K562 (cell line): ENCODE measurements around the gene PTP4A2. TPM values are rescaled to one million over a fixed set of nuclear protein-coding genes. Genes with fewer than 3 reads are reported as not detected.

Experiments
- NKRF ChIP-seq: fragments of 450-650 bp; IDR thresholded peaks from 2 replicates; pipeline ENCODE4 v1.6.1; 2016; ENCODE audit warnings: borderline replicate concordance
- RERE ChIP-seq: sonication (generic); formaldehyde crosslinking; IDR thresholded peaks from 2 replicates; pipeline ENCODE4 v1.8.0; 2023; ENCODE audit warnings: missing genetic modification reagents, mild to moderate bottlenecking, borderline replicate concordance
- ZBTB43 ChIP-seq: sonication (generic); formaldehyde crosslinking; IDR thresholded peaks from 2 replicates; pipeline ENCODE4 v1.8.0; 2023; ENCODE audit warnings: mild to moderate bottlenecking, missing genetic modification reagents
- polyA plus RNA-seq, 8 experiments: library from polyadenylated mRNA; depleted of rRNA in 4 of 8; stranded (reverse) in 5 of 8; unstranded in 3 of 8; fragments of >200 nt; fragmentation: Nextera tagmentation in 2 of 8; fragmentation: Illumina TruSeq in 1 of 8; extraction: Ambion mirVana in 2 of 8; extraction: Trizol in 1 of 8; gene quantifications; 2 replicates each; pipeline versions ENCODE4 v1.2.1 to v1.2.3, GENCODE V29; 2011 to 2014; ENCODE audit warnings: inconsistent platforms in 1 of 8, missing spikeins in 1 of 8
- total RNA-seq, 7 experiments: library from RNA; depleted of rRNA in 6 of 7; stranded (reverse); fragments of >200 nt in 6 of 7; fragmentation: Illumina TruSeq in 2 of 7; extraction: Trizol in 2 of 7; gene quantifications; 2 replicates each; pipeline versions ENCODE4 v1.2.1 to v1.2.3, GENCODE V29; 2011 to 2021; ENCODE audit warnings: low replicate concordance in 1 of 7

PTP4A2 gene
- total and polyA plus RNA-seq, 9 of the 15 experiments (the other 6 are each of a cell fraction or from before 2014, with no cell fraction given), result 197 to 870 (median 480) TPM

- TF ChIP-seq RERE (CRISPR knock-in tag) (no peak), NKRF (peak; percentile 97), ZBTB43 (CRISPR knock-in tag) (peak; percentile 61; the same call in 1 of the 2 replicates)
Observed at GRCh38 chr1:31937300-31938183, 626 bp downstream of the PTP4A2 start (continued).
